GM12892 (cell line): Measurements from ENCODE around the gene CFAP97.

Experiments used
- DNase-seq: peaks from one replicate; pipeline ENCODE4 v3.0.0; 2011; ENCODE audit not compliant: insufficient read length
- FAIRE-seq: peaks from 2 replicates; lab custom pipeline; 2011; peaks lifted over from hg19 to GRCh38; lab: Jason Lieb, UNC
- POLR2A ChIP-seq: IDR thresholded peaks from 2 replicates; pipeline ENCODE4 v1.6.1; 2011; ENCODE audit warnings: low read depth, low read length, control low read depth
- POLR2AphosphoS5 ChIP-seq: IDR thresholded peaks from 2 replicates; pipeline ENCODE4 v1.6.1; 2011; ENCODE audit warnings: low read depth, low read length, control low read depth
- TAF1 ChIP-seq: IDR thresholded peaks from 2 replicates; pipeline ENCODE4 v1.6.1; 2011; ENCODE audit warnings: low read depth, mild to moderate bottlenecking, control low read depth, low read length, borderline replicate concordance

CFAP97 gene

GRCh38 chr4:185190306-185190856, 13.4 kb downstream of the CFAP97 start:
- DNase-seq (no peak), FAIRE-seq (peak; percentile 67)
- no peak for TF ChIP-seq TAF1
- TF ChIP-seq POLR2AphosphoS5 = no peak
- no peak for TF ChIP-seq POLR2A

GRCh38 chr4:185189606-185190305, 14.0 kb downstream of the CFAP97 start:
- DNase-seq = no peak
- no peak for FAIRE-seq
- TF ChIP-seq POLR2A = no peak
- TF ChIP-seq TAF1 = no peak

GRCh38 chr4:185186769-185187168, 17.0 kb downstream of the CFAP97 start:
- TF ChIP-seq POLR2AphosphoS5 (no peak), POLR2A (no peak)
- FAIRE-seq (no peak), DNase-seq (no peak)

GRCh38 chr4:185183622-185184281, 20.0 kb downstream of the CFAP97 start:
- DNase-seq = no peak

GRCh38 chr4:185182239-185182638, 21.6 kb downstream of the CFAP97 start:
- no peak for TF ChIP-seq TAF1
- DNase-seq (no peak), FAIRE-seq (no peak)

More at GRCh38 chr4:185183622-185184281, 20.0 kb downstream of the CFAP97 start:
- no peak for TF ChIP-seq POLR2AphosphoS5
- TF ChIP-seq TAF1 = no peak
- TF ChIP-seq POLR2A = no peak
- FAIRE-seq = peak; percentile 38

GRCh38 chr4:185179488-185179887, 24.3 kb downstream of the CFAP97 start:
- FAIRE-seq (no peak), DNase-seq (no peak)
- no peak for TF ChIP-seq POLR2AphosphoS5
- TF ChIP-seq POLR2A = no peak
- TF ChIP-seq TAF1 = no peak

GRCh38 chr4:185171373-185172071, 32.3 kb downstream of the CFAP97 start:
- FAIRE-seq = peak; percentile 53
- no peak for TF ChIP-seq POLR2AphosphoS5
- TF ChIP-seq POLR2A = no peak
- TF ChIP-seq TAF1 = no peak
- DNase-seq = no peak

GRCh38 chr4:185167234-185167633, 36.6 kb downstream of the CFAP97 start:
- TF ChIP-seq POLR2A (no peak), POLR2AphosphoS5 (no peak), TAF1 (no peak)
- DNase-seq (no peak), FAIRE-seq (no peak)

GRCh38 chr4:185165605-185166063, 38.2 kb downstream of the CFAP97 start:
- peak; percentile 83 for FAIRE-seq
- no peak for DNase-seq
- TF ChIP-seq POLR2AphosphoS5 = no peak
- TF ChIP-seq TAF1 = no peak
- TF ChIP-seq POLR2A = no peak

GRCh38 chr4:185151296-185151695, 52.5 kb downstream of the CFAP97 start:
- DNase-seq (no peak), FAIRE-seq (no peak)
- TF ChIP-seq POLR2A (no peak), TAF1 (no peak), POLR2AphosphoS5 (no peak)

- FAIRE-seq (no peak), DNase-seq (no peak)
- TF ChIP-seq POLR2AphosphoS5 = no peak
- TF ChIP-seq TAF1 = no peak
- TF ChIP-seq POLR2A = no peak
Measured at GRCh38 chr4:185149392-185149791, 54.4 kb downstream of the CFAP97 start.

GRCh38 chr4:185145572-185145971, 58.2 kb downstream of the CFAP97 start:
- TF ChIP-seq POLR2A (no peak), POLR2AphosphoS5 (no peak), TAF1 (no peak)
- DNase-seq = no peak
- FAIRE-seq = no peak
